ENCODE measurements around the gene SFTPB. TPM values are rescaled to one million over a fixed set of nuclear protein-coding genes. Genes with fewer than 3 reads are reported as not detected.

SFTPB gene
- total RNA-seq, 1 donor from 2014 or later, result not detected

DNA sequence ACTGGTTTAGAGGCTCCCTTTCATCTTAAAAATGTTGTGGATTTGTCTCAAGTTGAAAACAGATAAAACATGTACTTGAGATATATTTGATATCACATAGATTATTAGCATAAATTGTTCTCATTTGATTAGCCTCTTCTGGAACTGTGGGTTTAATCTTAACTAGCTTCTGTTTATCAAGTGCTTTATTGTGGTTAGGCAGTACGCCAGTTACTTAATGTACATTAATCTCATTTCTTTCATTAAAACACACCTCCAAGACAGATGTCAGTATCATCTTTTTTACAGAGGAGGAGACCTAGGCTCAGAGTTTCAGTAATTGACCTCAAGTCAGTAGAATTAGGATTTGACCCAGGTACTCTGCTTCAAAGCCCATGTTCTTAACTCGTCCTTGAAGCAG is 21.8 kb downstream of the SFTPB start:
- H3K27ac ChIP-seq, result no peak overlapping the region
- peaks cover 5% of the 10 kb centered on the region for H4K20me1 ChIP-seq (ENCODE audit: low read depth)
- H3K9me3 ChIP-seq (ENCODE audit: low read depth), result no peaks in the 10 kb centered on the region
- no peaks in the 10 kb centered on the region for H3K27me3 ChIP-seq
- DNase-seq (ENCODE audit: low spot score), result no peak
- peaks cover 34% of the 10 kb centered on the region for H3K36me3 Mint-ChIP-seq
- no peak overlapping the region for H3K4me3 ChIP-seq
- H3K4me1 ChIP-seq, result no peaks in the 10 kb centered on the region
- H3K27me3 Mint-ChIP-seq (ENCODE audit: insufficient read depth, low read depth), result peaks cover 2% of the 10 kb centered on the region
- no peaks in the 10 kb centered on the region for H3K79me2 ChIP-seq (ENCODE audit: low read depth)
- TF ChIP-seq EZH2 (IDR thresholded peaks at IDR 0.05) (no peak), EZH2phosphoT487 (IDR thresholded peaks at IDR 0.05) (no peak)
- TF ChIP-seq, protein P1, sequence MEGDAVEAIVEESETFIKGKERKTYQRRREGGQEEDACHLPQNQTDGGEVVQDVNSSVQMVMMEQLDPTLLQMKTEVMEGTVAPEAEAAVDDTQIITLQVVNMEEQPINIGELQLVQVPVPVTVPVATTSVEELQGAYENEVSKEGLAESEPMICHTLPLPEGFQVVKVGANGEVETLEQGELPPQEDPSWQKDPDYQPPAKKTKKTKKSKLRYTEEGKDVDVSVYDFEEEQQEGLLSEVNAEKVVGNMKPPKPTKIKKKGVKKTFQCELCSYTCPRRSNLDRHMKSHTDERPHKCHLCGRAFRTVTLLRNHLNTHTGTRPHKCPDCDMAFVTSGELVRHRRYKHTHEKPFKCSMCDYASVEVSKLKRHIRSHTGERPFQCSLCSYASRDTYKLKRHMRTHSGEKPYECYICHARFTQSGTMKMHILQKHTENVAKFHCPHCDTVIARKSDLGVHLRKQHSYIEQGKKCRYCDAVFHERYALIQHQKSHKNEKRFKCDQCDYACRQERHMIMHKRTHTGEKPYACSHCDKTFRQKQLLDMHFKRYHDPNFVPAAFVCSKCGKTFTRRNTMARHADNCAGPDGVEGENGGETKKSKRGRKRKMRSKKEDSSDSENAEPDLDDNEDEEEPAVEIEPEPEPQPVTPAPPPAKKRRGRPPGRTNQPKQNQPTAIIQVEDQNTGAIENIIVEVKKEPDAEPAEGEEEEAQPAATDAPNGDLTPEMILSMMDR (IDR thresholded peaks at IDR 0.05), result no peak
- H3K9ac ChIP-seq, result no peak overlapping the region
- H3K36me3 ChIP-seq, result peaks cover 5% of the 10 kb centered on the region
- no peak overlapping the region for H3K27ac Mint-ChIP-seq
- H3K9me3 Mint-ChIP-seq, result no peaks in the 10 kb centered on the region
- no peak overlapping the region for H2AFZ ChIP-seq (replicated peaks)
- no peak overlapping the region for H3K4me3 Mint-ChIP-seq
- H3K4me1 Mint-ChIP-seq, result no peaks in the 10 kb centered on the region
- H3F3A ChIP-seq (ENCODE audit: low read depth), result no peaks in the 10 kb centered on the region
- H3K4me2 ChIP-seq, result no peak overlapping the region

DNA sequence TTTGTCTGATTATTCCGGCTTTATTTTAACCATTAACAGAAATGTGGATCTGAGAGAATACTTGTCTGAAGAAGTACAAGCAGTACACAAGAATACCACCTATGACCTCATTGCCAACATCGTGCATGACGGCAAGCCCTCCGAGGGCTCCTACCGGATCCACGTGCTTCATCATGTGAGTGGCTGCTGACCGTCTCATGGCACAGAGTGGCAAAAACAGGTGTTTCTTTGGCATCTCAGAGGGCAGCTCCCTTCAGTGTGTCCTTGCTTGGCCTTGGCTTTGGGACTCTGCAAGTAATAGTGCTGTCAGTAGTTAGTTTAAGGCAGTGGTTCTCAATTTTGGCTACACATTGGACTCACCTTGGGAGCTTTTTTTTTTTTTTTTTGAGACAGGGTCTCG is 23.1 kb downstream of the SFTPB start:
- no peak overlapping the region for H2AFZ ChIP-seq (replicated peaks)
- H3K27me3 ChIP-seq, result no peaks in the 10 kb centered on the region
- H3K79me2 ChIP-seq (ENCODE audit: low read depth), result no peaks in the 10 kb centered on the region
- TF ChIP-seq, protein P1 (IDR thresholded peaks at IDR 0.05), result no peak
- TF ChIP-seq EZH2 (IDR thresholded peaks at IDR 0.05) (no peak), EZH2phosphoT487 (IDR thresholded peaks at IDR 0.05) (no peak)
- DNase-seq (ENCODE audit: low spot score), result no peak
- no peak overlapping the region for H3K27ac ChIP-seq
- no peak overlapping the region for H3K4me3 Mint-ChIP-seq
- H3K27ac Mint-ChIP-seq, result no peak overlapping the region
- H3K36me3 ChIP-seq, result peaks cover 9% of the 10 kb centered on the region
- H3K4me1 ChIP-seq, result no peaks in the 10 kb centered on the region
- no peak overlapping the region for H3K4me2 ChIP-seq
- peaks cover 40% of the 10 kb centered on the region for H3K36me3 Mint-ChIP-seq
- no peak overlapping the region for H3K4me3 ChIP-seq
- H3K9ac ChIP-seq, result no peak overlapping the region
- no peaks in the 10 kb centered on the region for H3K27me3 Mint-ChIP-seq (ENCODE audit: insufficient read depth, low read depth)
- H4K20me1 ChIP-seq (ENCODE audit: low read depth), result peaks cover 5% of the 10 kb centered on the region
- no peaks in the 10 kb centered on the region for H3K4me1 Mint-ChIP-seq
- no peaks in the 10 kb centered on the region for H3K9me3 Mint-ChIP-seq
- no peaks in the 10 kb centered on the region for H3F3A ChIP-seq (ENCODE audit: low read depth)
- H3K9me3 ChIP-seq (ENCODE audit: low read depth), result no peaks in the 10 kb centered on the region

DNA sequence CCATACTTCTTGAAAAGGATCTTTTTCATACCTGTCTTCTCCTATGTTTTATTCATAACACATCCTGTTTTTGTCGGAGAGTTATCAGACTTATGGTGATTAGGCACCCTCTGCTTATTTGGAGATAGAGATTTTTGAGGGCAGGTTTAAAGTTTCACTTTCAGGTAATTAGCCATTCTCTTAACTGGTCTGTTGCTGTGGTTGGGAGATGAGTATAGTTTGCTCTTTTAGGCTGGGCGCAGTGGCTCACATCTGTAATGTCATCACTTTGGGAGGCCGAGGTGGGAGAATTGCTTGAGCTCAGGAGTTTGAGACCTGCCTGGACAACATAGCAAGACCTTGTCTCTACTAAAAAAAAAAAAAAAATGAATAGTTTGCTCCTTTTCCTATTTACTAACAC is 25.3 kb downstream of the SFTPB start:
- Histone ChIP-seq H3K36me3 (peaks cover 22% of the 10 kb centered on the region), H3K4me3 (no peak overlapping the region), H3F3A (ENCODE audit: low read depth) (peaks cover 3% of the 10 kb centered on the region), H3K27me3 (no peaks in the 10 kb centered on the region), H3K4me1 (no peaks in the 10 kb centered on the region), H2AFZ (replicated peaks) (no peak overlapping the region), H4K20me1 (ENCODE audit: low read depth) (peaks cover 12% of the 10 kb centered on the region), H3K9me3 (ENCODE audit: low read depth) (no peaks in the 10 kb centered on the region), H3K79me2 (ENCODE audit: low read depth) (no peaks in the 10 kb centered on the region), H3K27ac (no peak overlapping the region), H3K9ac (no peak overlapping the region), H3K4me2 (no peak overlapping the region)
- Mint-ChIP-seq H3K4me3 (no peak overlapping the region), H3K27me3 (ENCODE audit: insufficient read depth, low read depth) (no peaks in the 10 kb centered on the region), H3K27ac (no peak overlapping the region), H3K4me1 (no peaks in the 10 kb centered on the region), H3K9me3 (no peaks in the 10 kb centered on the region), H3K36me3 (peaks cover 39% of the 10 kb centered on the region)
- TF ChIP-seq EZH2 (IDR thresholded peaks at IDR 0.05) (no peak), EZH2phosphoT487 (IDR thresholded peaks at IDR 0.05) (no peak)
- TF ChIP-seq, protein P1 (IDR thresholded peaks at IDR 0.05), result no peak
- no peak for DNase-seq (ENCODE audit: low spot score)
